H1 (cell line): ENCODE data around the gene CASQ1. TPM values are rescaled to one million over a fixed set of nuclear protein-coding genes. Genes with fewer than 3 reads are reported as not detected.

Experiments used
- CTCF ChIA-PET: fragments of 300-600 bp; sonication (Branson Sonifier 250); formaldehyde crosslinking; loops from one replicate; lab custom pipeline; 2021; ENCODE audit not compliant: partially characterized antibody; lab: Charles Lee
- POLR2A ChIA-PET: fragments of 300-600 bp; sonication (Branson Sonifier 250); formaldehyde crosslinking; loops from one replicate; lab custom pipeline; 2021; ENCODE audit warnings: inconsistent platforms; ENCODE audit not compliant: partially characterized antibody; lab: Charles Lee
- DNase-seq, 2 experiments: peaks; one replicate each; pipeline versions ENCODE4 v3.0.0 to v3.0.0-alpha.2; 2010 to 2022; ENCODE audit warnings: low spot score in 2 of 2, low read depth in 1 of 2, mixed read lengths in 1 of 2
- FAIRE-seq: peaks from 2 replicates; lab custom pipeline; 2011; peaks lifted over from hg19 to GRCh38; lab: Jason Lieb, UNC
- H2AFZ ChIP-seq: 2 replicates; pipeline ENCODE4 v1.8.1; 2012; ENCODE audit warnings: low read length, inconsistent platforms
- H2AK5ac ChIP-seq: 2 replicates; pipeline ENCODE4 v1.6.1; 2013; ENCODE audit warnings: low read depth, low read length
- H2BK120ac ChIP-seq: replicated peaks from 2 replicates; pipeline ENCODE3; 2013; ENCODE audit warnings: low read depth, low read length, inconsistent platforms
- H2BK12ac ChIP-seq: 2 replicates; pipeline ENCODE4 v1.6.1; 2013; ENCODE audit warnings: low read depth, low read length
- H2BK15ac ChIP-seq: 2 replicates; pipeline ENCODE4 v1.6.1; 2013; ENCODE audit warnings: low read length
- H2BK20ac ChIP-seq: 2 replicates; pipeline ENCODE4 v1.6.1; 2013; ENCODE audit warnings: low read length
- H2BK5ac ChIP-seq: 2 replicates; pipeline ENCODE4 v1.6.1; 2013; ENCODE audit warnings: low read depth, low read length
- H3K14ac ChIP-seq: 2 replicates; pipeline ENCODE4 v1.6.1; 2013; ENCODE audit warnings: inconsistent platforms; ENCODE audit not compliant: insufficient read length
- H3K18ac ChIP-seq: 2 replicates; pipeline ENCODE4 v1.6.1; 2013; ENCODE audit warnings: low read length; ENCODE audit errors: extremely low read depth
- H3K23ac ChIP-seq: 2 replicates; pipeline ENCODE4 v1.6.1; 2013; ENCODE audit warnings: inconsistent platforms; ENCODE audit not compliant: insufficient read length
- H3K23me2 ChIP-seq: 2 replicates; pipeline ENCODE4 v1.6.1; 2013; ENCODE audit warnings: low read depth, low read length
- H3K27ac ChIP-seq: 2 replicates; pipeline ENCODE4 v1.6.1; 2011; ENCODE audit warnings: low read depth, low read length, inconsistent platforms
- H3K27me3 ChIP-seq, 4 experiments: replicated peaks in 1 of 4; 1 replicate in 1 of 4; 2 replicates in 3 of 4; pipeline versions ENCODE4 v1.6.1 to v1.8.1; 2011 to 2013; ENCODE audit warnings: low read length in 3 of 4, mild to moderate bottlenecking in 3 of 4, inconsistent platforms in 2 of 4, mixed read lengths in 2 of 4, moderate library complexity in 1 of 4; ENCODE audit not compliant: control insufficient read depth in 3 of 4, insufficient read depth in 3 of 4; ENCODE audit errors: extremely low read depth in 1 of 4
- H3K36me3 ChIP-seq, 4 experiments: 2 replicates each; pipeline versions ENCODE4 v1.6.1 to v1.8.1; 2011 to 2013; ENCODE audit warnings: mild to moderate bottlenecking in 4 of 4, low read length in 3 of 4, moderate library complexity in 2 of 4, control low read depth in 1 of 4, inconsistent platforms in 1 of 4; ENCODE audit not compliant: insufficient read depth in 4 of 4, control insufficient read depth in 2 of 4
- H3K4ac ChIP-seq: replicated peaks from 2 replicates; pipeline ENCODE3; 2013; ENCODE audit warnings: low read length, low read depth, mixed read lengths, inconsistent platforms; ENCODE audit not compliant: insufficient read length
- H3K4me1 ChIP-seq, 4 experiments: replicated peaks in 1 of 4; 1 replicate in 1 of 4; 2 replicates in 3 of 4; pipeline versions ENCODE4 v1.6.1 to v1.8.1; 2011 to 2013; ENCODE audit warnings: low read length in 3 of 4, inconsistent platforms in 2 of 4, mixed read lengths in 1 of 4; ENCODE audit not compliant: insufficient read depth in 4 of 4, control insufficient read depth in 3 of 4
- H3K4me2 ChIP-seq, 2 experiments: 2 replicates each; pipeline versions ENCODE4 v1.6.1 to v1.8.1; 2011 to 2013; ENCODE audit warnings: low read depth in 2 of 2, low read length in 2 of 2, control low read depth in 1 of 2, inconsistent platforms in 1 of 2, mild to moderate bottlenecking in 1 of 2; ENCODE audit not compliant: insufficient read depth in 1 of 2
- H3K4me3 ChIP-seq, 4 experiments: fragments of 200-600, 300-600 bp in 1 of 4; sonication (generic), shearing (Covaris generic), sonication (Bioruptor Twin) in 1 of 4; 2 replicates each; pipeline versions ENCODE4 v1.5.1 to v1.8.1; 2011 to 2016; ENCODE audit warnings: low read length in 4 of 4, low read depth in 3 of 4, control low read depth in 2 of 4, inconsistent platforms in 2 of 4, mild to moderate bottlenecking in 2 of 4, mixed read lengths in 1 of 4, moderate library complexity in 1 of 4; ENCODE audit not compliant: insufficient read depth in 2 of 4; ENCODE audit errors: extremely low read depth in 1 of 4
- H3K56ac ChIP-seq: replicated peaks from 2 replicates; pipeline ENCODE3; 2013; ENCODE audit warnings: low read depth, mild to moderate bottlenecking, mixed read lengths, low read length, inconsistent platforms; ENCODE audit not compliant: insufficient read length
- H3K79me1 ChIP-seq: 2 replicates; pipeline ENCODE4 v1.6.1; 2013; ENCODE audit warnings: low read depth, low read length, control low read depth
- H3K79me2 ChIP-seq, 2 experiments: 2 replicates each; pipeline versions ENCODE4 v1.6.1 to v1.8.1; 2012 to 2013; ENCODE audit warnings: low read length in 2 of 2, mild to moderate bottlenecking in 2 of 2, inconsistent platforms in 1 of 2; ENCODE audit not compliant: insufficient read depth in 2 of 2, control insufficient read depth in 1 of 2
- H3K9ac ChIP-seq, 4 experiments: replicated peaks in 1 of 4; 1 replicate in 1 of 4; 2 replicates in 3 of 4; pipeline versions ENCODE4 v1.6.1 to v1.8.1; 2011 to 2013; ENCODE audit warnings: low read depth in 3 of 4, low read length in 3 of 4, control low read depth in 2 of 4, mild to moderate bottlenecking in 2 of 4, moderate library complexity in 2 of 4, inconsistent platforms in 1 of 4; ENCODE audit errors: extremely low read depth in 1 of 4
- H3K9me3 ChIP-seq, 2 experiments: 2 replicates each; pipeline versions ENCODE4 v1.6.1 to v1.8.1; 2012 to 2013; ENCODE audit warnings: mild to moderate bottlenecking in 2 of 2, moderate library complexity in 2 of 2, control low read depth in 1 of 2, inconsistent platforms in 1 of 2, low read depth in 1 of 2, low read length in 1 of 2, mixed read lengths in 1 of 2; ENCODE audit not compliant: insufficient read depth in 2 of 2
- H4K20me1 ChIP-seq, 2 experiments: replicated peaks in 1 of 2; 2 replicates each; pipeline versions ENCODE3 to v1.8.1; 2011 to 2013; ENCODE audit warnings: inconsistent platforms in 2 of 2, low read length in 2 of 2, mild to moderate bottlenecking in 1 of 2; ENCODE audit not compliant: insufficient read depth in 2 of 2, control insufficient read depth in 1 of 2
- H4K5ac ChIP-seq: 2 replicates; pipeline ENCODE4 v1.6.1; 2013; ENCODE audit warnings: low read length, low read depth, mixed read lengths, inconsistent platforms; ENCODE audit not compliant: insufficient read length
- H4K8ac ChIP-seq: 2 replicates; pipeline ENCODE4 v1.8.0; 2013; ENCODE audit warnings: mild to moderate bottlenecking, moderate library complexity, low read length, inconsistent platforms; ENCODE audit not compliant: insufficient read depth; ENCODE audit errors: extremely low read depth
- H4K91ac ChIP-seq: replicated peaks from 2 replicates; pipeline ENCODE3; 2013; ENCODE audit warnings: low read length, mixed read lengths, inconsistent platforms; ENCODE audit not compliant: insufficient read length
- GABPA ChIP-seq: IDR thresholded peaks from 2 replicates; pipeline ENCODE4 v1.6.1; 2011; ENCODE audit warnings: mild to moderate bottlenecking, low read length, moderate library complexity, borderline replicate concordance; ENCODE audit not compliant: insufficient read depth
- GTF2F1 ChIP-seq: IDR thresholded peaks from 2 replicates; pipeline ENCODE4 v1.6.1; 2012; ENCODE audit warnings: low read depth, low read length, improper control_type of control experiment, borderline replicate concordance
- HDAC6 ChIP-seq: IDR thresholded peaks from one replicate; pipeline ENCODE4 v1.7.1; 2012; ENCODE audit warnings: low read depth, mild to moderate bottlenecking, inconsistent platforms, low read length, moderate library complexity
- KDM1A ChIP-seq: fragments of 200-600, 300-600 bp; sonication (generic); IDR thresholded peaks from 2 replicates; pipeline ENCODE4 v1.7.1; 2016; ENCODE audit warnings: mild to moderate bottlenecking, low read length, borderline replicate concordance
- NRF1 ChIP-seq: IDR thresholded peaks from 2 replicates; pipeline ENCODE4 v1.6.1; 2011; ENCODE audit warnings: mild to moderate bottlenecking, low read depth, low read length, improper control_type of control experiment
- SP2 ChIP-seq: IDR thresholded peaks from 2 replicates; pipeline ENCODE4 v1.6.1; 2012; ENCODE audit warnings: mild to moderate bottlenecking, low read length, inconsistent platforms
- SUZ12 ChIP-seq: fragments of 200-600 bp; sonication (generic); IDR thresholded peaks from 2 replicates; pipeline ENCODE4 v1.6.1; 2012; ENCODE audit warnings: mild to moderate bottlenecking, inconsistent platforms, low read length, moderate library complexity, mixed read lengths
- WGBS, 2 experiments: shearing (Covaris generic) in 1 of 2; methylation state at CpG; one replicate each; pipeline versions ENCODE4 v1.1.6 to v1.1.7; 2013 to 2015; ENCODE audit warnings: low lambda C conversion rate in 2 of 2, mixed read lengths in 2 of 2, inconsistent platforms in 1 of 2, low coverage in 1 of 2, missing lambda C conversion rate in 1 of 2; ENCODE audit not compliant: insufficient replicate concordance in 2 of 2, insufficient coverage in 1 of 2, insufficient read length in 1 of 2; ENCODE audit errors: extremely low coverage in 1 of 2, missing lambda C conversion rate in 1 of 2; 5-methylcytosine and 5-hydroxymethylcytosine counted together
- polyA plus RNA-seq, 7 experiments: library from polyadenylated mRNA; depleted of rRNA in 3 of 7; stranded (reverse) in 5 of 7; unstranded in 2 of 7; fragments of >200 nt in 5 of 7; fragments of 200-250 nt in 2 of 7; gene quantifications; 1 replicate in 5 of 7; 2 replicates in 1 of 7; 4 replicates in 1 of 7; pipeline versions ENCODE4 v1.2.1 to v1.2.3, GENCODE V29; 2011 to 2013; ENCODE audit warnings: missing spikeins in 2 of 7, mixed read lengths in 2 of 7
- total RNA-seq: library from RNA; stranded (reverse); fragmentation: NEBNext Ultra II Directional; extraction: Animal tissue kit (Norgen Biotek cat#: 25700); gene quantifications from 2 replicates; pipeline ENCODE4 v1.2.1, GENCODE V29; 2021
- TF ChIP-seq, protein P1 (sequence below): IDR thresholded peaks from 2 replicates; pipeline ENCODE4 v1.6.1; 2011; ENCODE audit warnings: low read depth, mild to moderate bottlenecking, low read length; ENCODE audit not compliant: insufficient read depth
- TF ChIP-seq, protein P2 (sequence below): IDR thresholded peaks from 2 replicates; pipeline ENCODE4 v1.6.1; 2012; ENCODE audit warnings: inconsistent platforms

The CASQ1 gene
- total and polyA plus RNA-seq, 2 of the 8 experiments (the other 6 are each of a cell fraction or from before 2014, with no cell fraction given): 0.80 to 1.3 TPM

DNA sequence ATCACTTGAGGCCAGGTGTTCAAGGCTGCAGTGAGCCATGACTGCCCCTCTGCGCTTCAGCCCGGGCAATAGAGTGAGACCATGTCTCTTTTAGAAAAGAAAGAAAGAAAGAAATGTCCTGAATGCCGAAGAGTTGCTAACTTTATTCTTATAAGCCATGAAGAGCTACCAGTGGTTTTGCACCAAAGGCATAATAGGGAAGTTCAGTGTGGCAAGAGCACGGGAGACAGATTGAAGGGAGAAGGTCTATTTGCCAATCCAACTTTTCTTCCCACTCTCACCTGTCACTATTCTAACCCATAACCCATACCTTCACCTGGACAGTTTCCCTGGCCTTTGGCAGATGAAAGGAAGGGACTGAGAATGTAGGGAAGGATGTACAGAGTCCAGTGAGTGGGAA lies 10.4 kb downstream of the CASQ1 start:
- TF ChIP-seq HDAC6 (no peak), NRF1 (no peak), GABPA (no peak), GTF2F1 (no peak), KDM1A (no peak), SUZ12 (no peak), SP2 (no peak)
- TF ChIP-seq, protein P1, sequence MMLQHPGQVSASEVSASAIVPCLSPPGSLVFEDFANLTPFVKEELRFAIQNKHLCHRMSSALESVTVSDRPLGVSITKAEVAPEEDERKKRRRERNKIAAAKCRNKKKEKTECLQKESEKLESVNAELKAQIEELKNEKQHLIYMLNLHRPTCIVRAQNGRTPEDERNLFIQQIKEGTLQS: no peak
- TF ChIP-seq, protein P2, sequence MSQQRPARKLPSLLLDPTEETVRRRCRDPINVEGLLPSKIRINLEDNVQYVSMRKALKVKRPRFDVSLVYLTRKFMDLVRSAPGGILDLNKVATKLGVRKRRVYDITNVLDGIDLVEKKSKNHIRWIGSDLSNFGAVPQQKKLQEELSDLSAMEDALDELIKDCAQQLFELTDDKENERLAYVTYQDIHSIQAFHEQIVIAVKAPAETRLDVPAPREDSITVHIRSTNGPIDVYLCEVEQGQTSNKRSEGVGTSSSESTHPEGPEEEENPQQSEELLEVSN: no peak
- FAIRE-seq: no peak
- Histone ChIP-seq H3K79me1 (no peaks in the 10 kb centered on the region), H3K23ac (no peak overlapping the region), H3K4me2 (no peak overlapping the region), H2BK120ac (no peak overlapping the region), H3K14ac (no peak overlapping the region), H3K18ac (no peak overlapping the region), H3K4me1 (peaks cover 0 to 9% (median 4%) of the 10 kb centered on the region in 4 experiments; a peak in 6 of 7 replicates), H3K23me2 (peaks cover 4% of the 10 kb centered on the region; the same call in 1 of the 2 replicates), H3K27me3 (no peaks in the 10 kb centered on the region), H3K27ac (no peak overlapping the region), H4K20me1 (no peaks in the 10 kb centered on the region), H2BK20ac (no peak overlapping the region), H2BK12ac (no peak overlapping the region), H3K4ac (no peak overlapping the region), H4K91ac (no peak overlapping the region), H2AFZ (no peak overlapping the region), H2AK5ac (no peak overlapping the region), H3K9ac (no peak overlapping the region), H3K36me3 (no peaks in the 10 kb centered on the region), H3K4me3 (no peak overlapping the region), H3K9me3 (no peaks in the 10 kb centered on the region), H4K5ac (no peak overlapping the region), H2BK5ac (no peak overlapping the region), H3K79me2 (peaks cover under 1 to 4% of the 10 kb centered on the region in 2 experiments; a peak in 1 of 4 replicates), H3K56ac (no peak overlapping the region), H2BK15ac (no peak overlapping the region), H4K8ac (no peak overlapping the region)
- ChIA-PET POLR2A (interaction anchor here (1.0 to 2.1 kb wide), 2 partner anchors 8 to 62 kb away, joined by 3 to 5 read pairs; partner anchors contain the start of gene DCAF8), CTCF (interaction anchor here (1.1 to 20.4 kb wide), 7 partner anchors 11 to 118 kb away, joined by 3 to 257 read pairs (median 8); partner anchors contain the start of gene CASQ1)
- 85% methylated on average over 4 of the region's 4 CpGs; no CpG with 5 or more reads in 1 of the 2 experiments for WGBS, 2 experiments
- DNase-seq: no peak
